HG03439 (cell line): ENCODE data around the gene ANXA8.

Experiments used
- ATAC-seq: cut with Tn5 transposase; IDR thresholded peaks from one replicate; pipeline ENCODE4 v1.9.1; 2021; ENCODE audit warnings: mild to moderate bottlenecking, moderate library complexity; ENCODE audit not compliant: unreplicated experiment

ANXA8 gene

DNA sequence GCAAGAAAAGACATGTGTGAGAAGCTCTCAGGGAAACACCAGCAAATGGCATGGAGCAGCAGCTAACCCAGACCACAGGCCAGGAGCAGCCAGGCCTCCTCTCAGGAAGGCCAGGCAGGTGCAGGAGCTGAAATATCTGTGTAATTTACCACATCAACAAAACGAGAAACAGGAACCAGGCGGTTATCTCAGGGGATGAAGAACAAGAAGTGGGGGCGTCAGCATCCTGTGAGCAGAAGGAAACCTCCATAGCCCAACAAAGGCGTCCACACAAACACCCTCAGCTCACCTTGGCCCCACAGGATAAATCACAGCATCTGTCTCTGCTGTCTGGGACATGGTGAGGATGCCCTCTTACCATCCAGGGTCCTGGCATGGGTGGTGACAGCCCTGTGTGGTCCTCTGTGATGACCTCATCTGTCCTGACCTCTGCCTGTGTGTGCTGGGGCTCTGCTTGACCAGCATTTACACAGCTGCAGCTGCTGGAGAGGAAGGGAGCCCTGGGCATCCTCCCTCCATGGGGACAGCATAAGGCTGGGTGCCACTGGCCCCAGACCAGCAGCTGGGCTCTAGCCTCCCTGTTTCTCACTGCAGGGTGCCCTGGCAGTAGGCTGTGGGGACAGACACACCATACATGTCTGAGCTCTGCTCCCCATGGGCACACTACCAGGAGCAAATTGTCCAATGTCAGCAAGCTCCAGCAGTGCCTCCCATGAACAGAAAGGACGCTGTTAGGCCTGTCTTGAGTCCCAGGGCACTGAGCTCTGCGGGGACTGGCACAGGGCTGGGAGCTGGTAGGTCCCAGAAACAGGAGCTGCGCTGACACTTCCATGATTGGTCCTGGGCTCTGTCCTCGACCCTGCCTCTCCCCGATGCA is 34.6 kb downstream of the ANXA8 start:
- no peak for ATAC-seq

DNA sequence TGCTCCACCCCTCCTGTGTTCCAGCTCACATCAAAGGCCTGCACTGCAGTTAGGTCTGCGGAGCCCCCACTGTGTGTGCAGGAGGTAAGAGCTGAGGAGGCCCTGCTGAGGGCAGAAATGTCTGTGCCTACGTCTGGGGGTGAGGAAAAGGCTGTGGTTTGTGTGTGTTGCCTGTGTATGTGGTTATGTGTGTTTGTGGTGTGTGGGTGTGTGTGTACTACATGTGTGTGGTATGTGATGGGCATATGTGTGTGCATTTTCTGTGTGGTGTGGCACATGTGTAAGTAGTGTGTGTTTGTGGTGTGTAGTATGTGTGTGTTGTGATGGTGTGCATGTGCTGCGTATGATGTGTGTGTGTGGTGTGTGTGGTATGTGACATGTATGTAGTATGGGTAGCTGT is 36.2 kb downstream of the ANXA8 start:
- no peak for ATAC-seq

DNA sequence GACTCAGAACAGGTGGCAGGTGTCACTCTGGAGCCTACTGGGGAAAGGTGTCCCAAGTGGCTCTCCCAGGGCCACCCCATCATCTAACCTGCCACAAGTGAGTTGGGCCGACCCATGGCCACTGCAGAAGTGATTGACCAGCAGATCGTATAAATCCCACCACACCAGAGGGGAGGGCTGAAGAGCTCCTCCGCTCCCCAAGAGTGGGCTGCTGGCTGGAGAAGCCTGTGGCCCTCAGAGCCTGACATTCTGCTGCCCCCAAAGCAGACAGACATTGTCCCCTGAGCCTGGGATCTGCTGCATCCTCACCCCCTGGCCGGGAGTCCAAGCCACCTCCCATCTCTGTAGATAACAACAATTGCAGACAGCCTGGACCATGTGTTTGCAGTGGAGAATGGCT is 36.7 kb downstream of the ANXA8 start:
- no peak for ATAC-seq

DNA sequence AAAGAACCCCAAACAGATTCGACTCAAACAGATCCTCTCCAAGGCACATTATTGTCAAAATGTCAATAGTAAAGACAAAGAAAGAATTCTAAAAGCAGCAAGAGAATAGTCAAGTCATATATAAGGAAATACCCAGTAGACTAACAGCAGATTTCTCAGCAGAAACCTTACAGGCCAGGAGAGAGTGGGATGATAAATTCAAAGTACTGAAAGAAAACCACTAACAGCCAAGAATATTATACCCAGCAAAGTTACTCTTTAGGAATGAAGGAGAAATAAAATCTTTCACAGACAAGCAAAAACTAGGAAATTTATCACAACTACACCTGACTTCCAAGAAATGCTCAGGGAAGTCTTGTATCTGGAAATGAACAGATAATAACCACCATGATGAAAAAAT is 38.2 kb downstream of the ANXA8 start:
- ATAC-seq: no peak

DNA sequence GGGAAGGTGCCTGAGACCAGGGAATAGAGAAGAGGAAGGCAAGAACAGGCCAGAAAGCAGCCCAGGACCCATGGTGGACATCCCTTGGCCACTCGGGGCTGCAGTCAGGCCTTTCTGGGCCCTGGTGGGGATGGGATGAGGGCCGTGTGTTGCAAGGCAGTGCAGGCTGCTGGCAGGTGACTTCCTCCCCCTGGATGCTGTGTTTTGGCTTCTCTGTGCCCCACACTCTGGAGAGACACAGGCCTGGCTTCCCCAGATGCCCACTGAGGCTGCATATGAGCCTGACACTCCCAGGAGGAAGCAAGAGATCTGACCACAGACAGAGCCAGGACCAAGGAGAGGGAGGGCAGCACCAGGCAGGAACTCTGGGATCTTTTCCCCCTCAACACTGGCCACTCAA is 39.9 kb downstream of the ANXA8 start:
- ATAC-seq: no peak

DNA sequence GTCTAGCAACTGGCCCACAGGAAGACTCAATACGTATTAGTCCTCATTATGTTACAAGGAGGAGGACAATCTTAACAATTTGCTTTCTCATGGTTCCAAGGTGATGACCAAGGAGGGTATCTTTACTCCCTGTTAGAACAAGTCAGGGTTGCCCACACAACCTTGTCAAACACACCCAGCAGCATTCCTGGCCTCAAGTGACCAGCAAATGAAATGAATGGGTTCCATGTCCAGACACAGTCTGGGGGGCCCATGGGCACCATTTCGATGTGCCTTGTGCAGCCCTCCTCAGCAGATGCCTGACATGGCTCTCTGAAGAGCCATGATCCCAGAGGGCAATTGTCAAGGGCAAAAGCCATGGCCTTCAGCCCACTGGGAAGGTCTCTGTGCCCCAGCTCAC is 40.8 kb downstream of the ANXA8 start:
- no peak for ATAC-seq

DNA sequence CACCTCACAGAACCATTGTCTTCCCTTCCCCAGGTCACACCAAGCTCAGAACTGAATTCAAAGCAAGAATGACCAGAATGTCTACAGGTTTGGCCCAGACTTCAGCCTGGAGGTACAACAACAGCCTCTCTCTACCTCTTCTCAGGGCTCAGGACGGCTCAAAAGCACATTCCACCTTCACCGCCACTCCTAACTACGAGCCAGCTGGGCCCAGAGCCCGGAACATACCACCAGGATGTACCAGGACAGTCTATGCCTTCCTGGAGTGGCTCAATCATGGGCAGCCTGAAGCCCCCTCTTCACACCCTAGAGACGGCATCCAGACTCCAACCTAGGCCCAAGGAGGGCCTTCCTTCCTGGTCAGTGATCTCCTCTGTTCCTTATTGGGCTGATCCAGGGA is 41.6 kb downstream of the ANXA8 start:
- no peak for ATAC-seq

DNA sequence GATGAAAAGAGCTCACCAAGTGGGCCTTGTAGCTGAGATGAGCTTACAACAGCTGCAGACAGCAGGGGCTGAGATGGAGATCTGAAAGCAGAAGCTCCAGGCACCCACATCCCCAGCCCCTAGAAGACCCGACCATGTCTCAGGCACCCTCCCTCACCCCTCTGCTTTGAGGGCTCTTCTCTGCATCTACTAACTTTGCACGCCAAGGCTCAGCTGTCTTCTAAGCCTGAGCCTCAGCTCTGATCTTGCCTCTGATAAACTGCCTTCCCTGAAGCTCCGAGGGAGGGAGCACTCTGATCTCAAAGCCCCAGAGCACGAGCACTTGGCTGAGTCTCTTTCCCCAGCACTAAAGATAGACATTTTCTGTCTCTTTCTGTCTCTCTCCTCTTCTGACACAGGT is 42.0 kb downstream of the ANXA8 start:
- no peak for ATAC-seq

DNA sequence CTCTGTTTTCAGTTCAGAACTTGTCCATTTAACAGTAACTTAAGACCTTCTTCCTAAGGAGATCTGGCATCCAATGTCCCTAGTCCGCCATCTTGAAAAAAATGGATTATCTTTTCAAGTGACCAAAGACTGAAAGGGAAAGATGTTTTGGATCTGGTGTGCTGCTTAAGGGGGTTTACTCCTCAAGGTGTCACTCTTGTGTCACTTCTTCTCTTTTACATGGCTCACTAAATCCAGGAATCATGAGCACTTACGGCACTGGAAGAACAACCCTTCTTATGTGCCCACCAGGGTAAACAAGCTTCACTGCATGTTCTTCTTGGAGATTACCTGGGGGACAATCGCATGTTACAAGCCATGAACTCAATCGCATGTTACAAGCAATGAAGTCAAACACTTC is 43.7 kb downstream of the ANXA8 start:
- no peak for ATAC-seq

DNA sequence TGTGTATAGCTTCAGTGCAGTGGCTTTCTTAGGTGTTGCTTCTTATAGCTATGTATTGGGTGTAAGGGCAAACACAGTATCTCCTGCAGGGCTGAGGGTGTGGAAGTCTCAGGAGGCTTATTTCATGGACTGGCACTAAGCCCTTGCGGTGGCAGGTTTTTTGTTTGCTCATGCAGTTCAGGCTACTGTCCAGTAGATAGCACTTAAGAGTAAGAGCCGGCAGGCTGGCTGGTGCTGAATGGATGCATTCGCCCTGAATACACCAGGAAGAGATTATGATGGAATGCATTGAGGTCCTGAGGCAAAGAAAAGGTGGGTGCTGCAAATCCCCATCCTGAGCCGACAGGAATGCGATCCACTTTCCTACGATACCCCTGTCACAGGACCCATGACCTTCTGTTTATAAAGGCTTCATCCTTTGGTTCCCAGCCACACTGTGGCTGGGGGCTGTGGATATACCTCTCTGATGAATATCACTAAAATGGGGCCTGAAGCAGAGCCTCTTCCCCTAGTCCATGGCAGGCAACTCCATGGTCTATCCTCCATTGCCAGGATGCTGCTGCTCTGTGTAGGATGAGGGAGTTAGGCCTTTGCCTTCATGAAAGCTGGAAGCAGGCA is 44.9 kb downstream of the ANXA8 start:
- no peak for ATAC-seq

DNA sequence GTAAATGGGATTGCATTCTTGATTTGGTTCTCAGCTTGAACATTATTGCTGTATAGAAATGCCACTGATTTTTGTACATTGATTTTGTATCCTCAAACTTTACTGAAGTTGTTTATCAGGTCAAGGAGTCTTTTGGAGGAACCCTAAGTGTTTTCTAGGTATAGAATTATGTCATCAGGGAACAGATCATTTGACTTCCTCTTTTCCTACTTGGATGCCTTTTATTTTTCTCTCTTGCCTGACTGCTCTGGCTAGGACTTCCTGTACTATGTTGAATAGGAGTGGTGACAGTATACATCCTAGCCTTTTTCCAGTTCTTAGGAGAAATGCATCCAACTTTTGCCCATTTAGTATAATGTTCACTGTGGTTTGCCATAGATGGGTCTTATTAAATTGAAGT is 48.8 kb downstream of the ANXA8 start:
- ATAC-seq: no peak

DNA sequence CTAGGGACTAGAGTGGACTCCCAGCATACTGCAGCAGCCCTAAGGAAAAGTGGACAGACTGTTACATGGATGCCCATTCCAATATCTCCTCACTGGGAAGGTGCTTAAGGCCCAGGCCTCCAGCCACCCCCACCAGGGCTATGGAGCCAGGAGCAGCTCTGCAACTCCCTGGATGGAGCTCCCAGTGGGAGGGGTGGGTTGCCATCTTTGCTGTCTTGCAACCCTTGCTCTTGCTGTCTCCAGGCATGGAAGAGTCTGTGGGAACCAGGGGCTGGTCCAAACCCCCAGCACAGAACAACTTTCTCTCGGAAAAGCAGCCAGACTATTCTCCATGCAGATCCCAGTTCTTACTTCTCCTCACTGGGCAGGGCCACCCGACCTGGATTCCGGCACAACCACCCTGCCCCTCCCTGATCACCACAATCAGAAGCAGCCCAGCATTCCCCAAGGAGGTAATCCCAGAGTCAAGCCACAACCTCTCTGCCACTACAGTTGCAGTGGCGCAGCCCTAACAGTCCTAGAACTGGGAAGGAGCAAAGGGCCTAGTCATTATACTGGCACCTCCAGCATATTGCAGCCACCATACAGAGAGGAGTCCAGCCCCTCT is 58.0 kb downstream of the ANXA8 start:
- no peak for ATAC-seq

DNA sequence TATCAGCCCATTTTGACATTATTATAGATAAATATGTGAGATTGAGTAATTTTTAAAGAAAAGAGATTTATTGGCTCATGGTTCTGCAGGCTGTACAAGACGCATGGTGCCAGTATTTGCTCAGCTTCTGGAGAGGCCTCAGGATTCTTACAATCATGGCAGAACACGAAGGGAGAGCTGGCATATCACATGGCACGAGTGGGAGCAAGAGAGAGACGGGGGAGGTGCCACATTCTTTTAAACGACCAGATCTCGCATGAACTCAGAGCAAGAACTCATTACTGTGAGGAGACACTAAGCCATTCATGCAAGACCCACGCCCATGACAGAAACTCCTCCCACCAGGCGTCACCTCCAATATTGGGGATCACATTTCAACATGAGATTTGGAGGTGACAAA is 59.7 kb downstream of the ANXA8 start:
- no peak for ATAC-seq

DNA sequence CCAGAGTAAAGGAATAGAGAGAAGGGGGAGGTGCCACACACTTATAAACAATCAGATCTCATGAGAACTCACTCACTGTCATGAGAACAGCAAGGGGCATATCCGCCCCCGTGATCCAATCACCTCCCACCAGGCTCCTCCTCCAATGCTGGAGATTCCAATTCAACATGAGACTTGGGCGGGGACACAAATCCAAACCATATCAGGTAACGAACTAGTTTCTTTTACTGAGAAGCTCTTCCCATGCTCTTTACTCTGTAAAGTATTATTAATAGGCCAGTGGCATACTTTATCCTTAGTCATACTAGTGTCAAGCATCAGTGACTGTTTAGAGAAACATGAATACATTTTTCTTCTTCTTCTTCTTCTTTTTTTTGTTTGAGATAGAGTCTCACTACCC is 60.4 kb downstream of the ANXA8 start:
- ATAC-seq: no peak

DNA sequence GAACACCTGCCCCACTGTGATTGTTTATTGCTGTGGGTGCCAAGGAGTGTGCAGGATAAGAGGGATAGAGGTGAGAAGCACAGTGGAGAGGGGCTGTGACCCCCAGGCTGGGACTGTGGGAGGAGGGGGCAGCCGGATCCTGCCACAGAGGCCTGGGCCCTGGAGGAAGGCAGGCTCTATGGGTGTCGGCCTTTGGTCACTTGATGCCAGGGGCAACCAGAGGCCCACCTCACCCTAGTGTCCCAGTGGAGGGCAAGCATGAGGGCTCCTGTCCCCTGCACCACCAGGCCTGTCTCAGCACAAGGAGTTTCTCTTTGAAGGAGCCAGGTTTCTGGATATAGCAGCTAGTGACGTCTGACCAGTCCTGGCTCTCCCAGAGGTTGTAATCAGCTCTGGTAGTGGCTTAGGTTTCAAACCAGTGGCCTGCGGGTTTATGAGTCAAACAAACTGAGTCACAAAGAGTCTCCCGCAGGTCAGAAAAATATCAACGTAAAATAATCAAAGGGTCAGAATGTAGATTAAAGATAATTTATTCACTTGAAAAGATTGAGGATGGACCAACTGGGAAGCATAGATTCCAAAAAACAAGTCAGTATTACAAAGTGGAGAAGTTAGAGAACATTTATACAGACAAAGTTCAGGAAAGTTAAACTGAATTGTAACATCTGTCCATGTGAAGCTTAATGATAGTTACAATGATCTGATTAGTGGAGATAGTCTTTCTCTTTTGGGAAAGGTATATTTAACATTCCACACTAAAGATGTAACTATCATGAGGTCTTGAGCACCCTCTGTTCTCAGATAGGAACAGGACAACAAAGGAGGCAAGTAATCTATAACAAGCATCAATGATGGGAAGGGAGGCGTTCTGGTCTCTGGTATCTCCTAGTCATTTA is 62.6 kb downstream of the ANXA8 start:
- no peak for ATAC-seq

DNA sequence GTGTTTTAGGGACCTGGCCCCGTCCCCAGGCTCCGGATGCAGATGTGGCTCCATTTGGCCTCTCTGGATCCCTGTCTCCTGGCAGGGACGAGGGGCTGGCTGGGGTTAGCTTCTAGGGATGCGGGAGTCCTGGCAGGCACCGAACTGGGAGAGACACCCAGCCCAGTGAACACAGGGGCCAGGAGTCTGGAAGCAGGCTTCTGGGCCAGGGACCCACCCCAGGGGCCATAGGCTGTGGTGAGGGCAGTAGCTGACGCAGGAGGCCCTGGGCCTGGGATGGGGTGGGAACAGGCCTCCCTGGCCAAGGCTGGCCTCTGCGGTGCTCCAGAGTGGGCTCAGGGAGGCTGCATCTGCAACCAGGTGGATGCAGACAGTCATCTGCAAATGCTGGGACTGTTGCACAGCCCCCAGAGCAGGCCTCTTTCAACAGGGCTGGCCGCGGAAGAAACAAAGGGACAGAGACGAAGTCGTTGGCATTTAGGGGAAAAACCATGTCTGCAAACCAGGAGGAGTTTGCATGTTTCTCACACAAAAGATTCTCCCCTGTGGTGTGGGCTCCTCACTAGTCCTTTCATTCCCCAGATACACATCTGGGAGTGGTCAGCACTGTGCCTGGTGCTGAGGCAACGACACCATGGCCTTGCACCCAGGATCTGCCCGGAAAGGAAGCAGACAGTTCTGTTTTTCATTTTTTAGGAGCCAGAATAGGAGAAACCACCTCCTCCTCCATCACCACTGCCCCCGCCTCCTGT is 63.4 kb downstream of the ANXA8 start:
- no peak for ATAC-seq

DNA sequence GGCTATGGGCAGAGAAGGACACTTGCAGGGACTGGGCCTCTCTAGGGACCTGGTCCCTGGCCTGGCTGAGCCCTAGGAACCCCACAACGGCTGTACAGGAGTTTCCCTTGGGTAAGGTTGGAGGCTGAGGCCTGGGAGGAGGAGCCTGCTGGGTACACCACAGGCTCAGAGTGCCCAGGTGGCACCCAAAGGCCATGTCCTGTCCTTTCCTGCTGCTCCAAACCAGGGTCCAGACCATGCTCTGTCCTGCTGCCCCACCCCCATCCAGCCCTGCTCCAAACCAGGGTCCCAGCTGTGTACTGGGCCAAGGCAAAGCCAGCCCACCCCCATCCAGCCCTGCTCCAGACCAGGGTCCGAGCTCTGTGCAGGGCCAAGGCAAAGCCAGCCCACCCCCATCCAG is 64.5 kb downstream of the ANXA8 start:
- ATAC-seq: no peak

DNA sequence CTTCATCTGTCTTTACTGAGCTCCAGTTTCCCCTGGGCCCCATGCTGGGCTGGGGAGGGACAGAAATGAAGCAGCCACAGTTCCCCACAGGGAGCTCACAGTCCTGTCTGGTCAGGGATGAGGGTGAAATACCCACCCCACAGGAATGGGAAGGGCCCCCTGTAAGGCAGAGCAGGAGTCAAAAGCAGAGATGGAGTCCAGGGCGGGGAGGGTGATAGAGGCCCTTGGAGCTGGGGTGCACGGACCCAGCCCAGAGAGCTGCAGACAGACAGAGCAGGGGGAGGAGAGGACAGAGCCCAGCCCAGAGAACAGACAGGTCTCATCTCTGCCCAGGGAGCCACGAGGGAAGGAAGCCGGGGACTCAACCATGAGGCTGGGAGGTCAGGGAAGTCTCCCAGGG is 64.9 kb downstream of the ANXA8 start:
- no peak for ATAC-seq

DNA sequence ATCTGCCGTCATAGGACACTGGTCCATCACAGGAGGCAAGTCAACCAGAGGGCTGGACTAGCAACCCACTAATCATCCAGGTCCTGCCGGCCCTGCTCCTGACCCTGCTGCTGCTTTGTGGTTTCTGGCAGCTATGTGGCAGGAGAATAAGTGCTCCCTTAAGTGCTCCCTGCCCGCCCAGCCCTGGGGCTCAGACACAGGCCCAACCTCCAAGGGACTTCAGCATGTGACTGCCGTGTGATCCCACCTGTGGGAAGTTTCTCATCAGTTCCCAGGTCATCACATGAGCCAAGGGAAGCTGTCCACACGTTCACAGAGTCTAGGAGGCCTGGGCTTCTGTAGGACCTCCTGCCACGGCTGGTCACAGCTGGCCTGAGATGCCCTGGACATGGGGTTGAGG is 65.6 kb downstream of the ANXA8 start:
- ATAC-seq: no peak
